ENCODE results near the gene DNMT3A.

- TF ChIP-seq CTCF (conservative IDR thresholded peaks at IDR 0.05; ENCODE audit: low read length), result no peak
- TF ChIP-seq EZH2phosphoT487 (IDR thresholded peaks at IDR 0.05; ENCODE audit: borderline replicate concordance), result no peak
Measured at GRCh38 chr2:25256488-25256875, 85.2 kb downstream of the DNMT3A start.

All from Loucy (cell line).